ENCODE measurements around the gene STIM1. TPM values are rescaled to one million over a fixed set of nuclear protein-coding genes. Genes with fewer than 3 reads are reported as not detected.
A peak's percentile ranks its signal among the peaks of the same experiment; 100 is the strongest.

The STIM1 gene
- total and polyA plus RNA-seq, 10 of the 15 experiments (the other 5 are each of a cell fraction or from before 2014, with no cell fraction given): 8.6 to 57.7 (median 29.3) TPM

- TF ChIP-seq CHD2 (IDR thresholded peaks at IDR 0.05; ENCODE audit: borderline replicate concordance, low read depth, low read length) (peak; percentile 82; the same call in 1 of the 2 replicates), EP300 (IDR thresholded peaks at IDR 0.05; ENCODE audit: borderline replicate concordance in 1 of 2, control insufficient read depth in 1 of 2, low read depth in 2 of 2, low read length in 2 of 2) (no peak), CEBPB (IDR thresholded peaks at IDR 0.05; ENCODE audit: borderline replicate concordance in 1 of 2, low read depth in 2 of 2, low read length in 2 of 2) (no peak), TAF1 (IDR thresholded peaks at IDR 0.05; ENCODE audit: borderline replicate concordance, low read depth, low read length) (peak; percentile 48; the same call in 1 of the 2 replicates), TCF3 (IDR thresholded peaks at IDR 0.05; ENCODE audit: borderline replicate concordance, insufficient read depth, low read depth, low read length) (0 out of 2 replicates have a peak, but pooled peaks have one; percentile 29), WRNIP1 (IDR thresholded peaks at IDR 0.05; ENCODE audit: borderline replicate concordance, low read depth, low read length) (no peak), ATF3 (IDR thresholded peaks at IDR 0.05; ENCODE audit: borderline replicate concordance, extremely low read depth, low read depth, low read length) (peak; percentile 91), RUNX3 (IDR thresholded peaks at IDR 0.05; ENCODE audit: low read length) (peak; percentile 66), RBBP5 (conservative IDR thresholded peaks at IDR 0.05) (no peak), BACH1 (IDR thresholded peaks at IDR 0.05; ENCODE audit: borderline replicate concordance) (peak; percentile 80), SMAD5 (IDR thresholded peaks at IDR 0.05; ENCODE audit: low read depth) (no peak; the same call in 1 of the 2 replicates), GATAD2B (conservative IDR thresholded peaks at IDR 0.05; ENCODE audit: low read depth) (peak; percentile 73; the same call in 1 of the 2 replicates), CHD4 (IDR thresholded peaks at IDR 0.05) (no peak), HCFC1 (IDR thresholded peaks at IDR 0.05; ENCODE audit: low read length) (peak; percentile 95), ELK1 (IDR thresholded peaks at IDR 0.05; ENCODE audit: low read depth, low read length) (peak; percentile 67), ATF2 (IDR thresholded peaks at IDR 0.05; ENCODE audit: low read length) (no peak; the same call in 1 of the 2 replicates), MYC (IDR thresholded peaks at IDR 0.05; ENCODE audit: insufficient read depth, insufficient read length, insufficient replicate concordance, low read length, severe bottlenecking) (no peak)
- TF ChIP-seq, protein P1, sequence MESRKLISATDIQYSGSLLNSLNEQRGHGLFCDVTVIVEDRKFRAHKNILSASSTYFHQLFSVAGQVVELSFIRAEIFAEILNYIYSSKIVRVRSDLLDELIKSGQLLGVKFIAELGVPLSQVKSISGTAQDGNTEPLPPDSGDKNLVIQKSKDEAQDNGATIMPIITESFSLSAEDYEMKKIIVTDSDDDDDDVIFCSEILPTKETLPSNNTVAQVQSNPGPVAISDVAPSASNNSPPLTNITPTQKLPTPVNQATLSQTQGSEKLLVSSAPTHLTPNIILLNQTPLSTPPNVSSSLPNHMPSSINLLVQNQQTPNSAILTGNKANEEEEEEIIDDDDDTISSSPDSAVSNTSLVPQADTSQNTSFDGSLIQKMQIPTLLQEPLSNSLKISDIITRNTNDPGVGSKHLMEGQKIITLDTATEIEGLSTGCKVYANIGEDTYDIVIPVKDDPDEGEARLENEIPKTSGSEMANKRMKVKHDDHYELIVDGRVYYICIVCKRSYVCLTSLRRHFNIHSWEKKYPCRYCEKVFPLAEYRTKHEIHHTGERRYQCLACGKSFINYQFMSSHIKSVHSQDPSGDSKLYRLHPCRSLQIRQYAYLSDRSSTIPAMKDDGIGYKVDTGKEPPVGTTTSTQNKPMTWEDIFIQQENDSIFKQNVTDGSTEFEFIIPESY (IDR thresholded peaks at IDR 0.05): no peak
- TF ChIP-seq, protein P2, sequence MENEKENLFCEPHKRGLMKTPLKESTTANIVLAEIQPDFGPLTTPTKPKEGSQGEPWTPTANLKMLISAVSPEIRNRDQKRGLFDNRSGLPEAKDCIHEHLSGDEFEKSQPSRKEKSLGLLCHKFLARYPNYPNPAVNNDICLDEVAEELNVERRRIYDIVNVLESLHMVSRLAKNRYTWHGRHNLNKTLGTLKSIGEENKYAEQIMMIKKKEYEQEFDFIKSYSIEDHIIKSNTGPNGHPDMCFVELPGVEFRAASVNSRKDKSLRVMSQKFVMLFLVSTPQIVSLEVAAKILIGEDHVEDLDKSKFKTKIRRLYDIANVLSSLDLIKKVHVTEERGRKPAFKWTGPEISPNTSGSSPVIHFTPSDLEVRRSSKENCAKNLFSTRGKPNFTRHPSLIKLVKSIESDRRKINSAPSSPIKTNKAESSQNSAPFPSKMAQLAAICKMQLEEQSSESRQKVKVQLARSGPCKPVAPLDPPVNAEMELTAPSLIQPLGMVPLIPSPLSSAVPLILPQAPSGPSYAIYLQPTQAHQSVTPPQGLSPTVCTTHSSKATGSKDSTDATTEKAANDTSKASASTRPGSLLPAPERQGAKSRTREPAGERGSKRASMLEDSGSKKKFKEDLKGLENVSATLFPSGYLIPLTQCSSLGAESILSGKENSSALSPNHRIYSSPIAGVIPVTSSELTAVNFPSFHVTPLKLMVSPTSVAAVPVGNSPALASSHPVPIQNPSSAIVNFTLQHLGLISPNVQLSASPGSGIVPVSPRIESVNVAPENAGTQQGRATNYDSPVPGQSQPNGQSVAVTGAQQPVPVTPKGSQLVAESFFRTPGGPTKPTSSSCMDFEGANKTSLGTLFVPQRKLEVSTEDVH (IDR thresholded peaks at IDR 0.05; ENCODE audit: low read depth, partially characterized antibody): peak; percentile 98
These were observed 239.2 kb downstream of the STIM1 start, which contains the start of gene RRM1 (continued) for GRCh38 chr11:4094348-4095291.

All from GM12878 (cell line).